ENCODE results near the gene TCP11X2.
"Not testable (repeated sequence)": the region's sequence is repeated elsewhere in the genome, so short reads cannot be mapped to it uniquely, and the experiment has no call there.

The TCP11X2 gene

GRCh38 chrX:102471762-102472220, at the start of gene TCP11X2:
Gene TCP11X2 (minus strand): TSS chrX:102471812.
- not testable (repeated sequence) for DNase-seq

GRCh38 chrX:102517326-102517725, 45.7 kb upstream of the TCP11X2 start:
- no peak for DNase-seq

GRCh38 chrX:102515975-102516941, 44.6 kb upstream of the TCP11X2 start, which contains the start of gene TMSB15A:
Gene TMSB15A (minus strand): TSS chrX:102516739.
- DNase-seq: peak; percentile 32

GRCh38 chrX:102514536-102514935, 42.9 kb upstream of the TCP11X2 start:
- no peak for DNase-seq

GRCh38 chrX:102498732-102499131, 27.1 kb upstream of the TCP11X2 start:
- DNase-seq: no peak

- no peak for DNase-seq
Observed at GRCh38 chrX:102491766-102492165, 20.2 kb upstream of the TCP11X2 start.

GRCh38 chrX:102478765-102479164, 7.2 kb upstream of the TCP11X2 start:
- not testable (repeated sequence) for DNase-seq

- not testable (repeated sequence) for DNase-seq
Observed at GRCh38 chrX:102470215-102470614, 1.4 kb downstream of the TCP11X2 start.

GRCh38 chrX:102458615-102459014, 13.0 kb downstream of the TCP11X2 start:
- DNase-seq: not testable (repeated sequence)

GRCh38 chrX:102439908-102440307, 31.7 kb downstream of the TCP11X2 start, which contains the start of gene NXF2B:
Gene NXF2B (minus strand): TSS chrX:102440008. CDS start chrX:102380036, 59,972 bp downstream.
- not testable (repeated sequence) for DNase-seq

- not testable (repeated sequence) for DNase-seq
Observed at GRCh38 chrX:102414493-102414892, 57.1 kb downstream of the TCP11X2 start.

Measured in activated CD4-positive, alpha-beta T cell treated with anti-CD3 and anti-CD28 coated beads for 1 hour (primary cell).